ENCODE measurements around the gene VIL1. TPM values are rescaled to one million over a fixed set of nuclear protein-coding genes. Genes with fewer than 3 reads are reported as not detected.

Gene VIL1
- total RNA-seq, 1 experiment from 2014 or later: 0.18 TPM

GRCh38 chr2:218472988-218473387, 54.1 kb downstream of the VIL1 start:
- DNase-seq (ENCODE audit: low read depth, low spot score) (no peak), ATAC-seq (no peak)
- H3K27ac ChIP-seq (ENCODE audit: low read length): no peak overlapping the region
- no peaks in the 10 kb centered on the region for H3K4me1 ChIP-seq (ENCODE audit: control insufficient read depth, insufficient read depth, low read length)
- ChIA-PET CTCF (no interaction called here), POLR2A (no interaction called here)
- in situ Hi-C loops (cut with HindIII; ENCODE audit: low pct_unique_long_range_greater_than_20kb, low sequenced_read_pairs): no loop called here
- H3K27me3 ChIP-seq (ENCODE audit: control insufficient read depth, insufficient read depth, low read length): no peaks in the 10 kb centered on the region
- H3K4me3 ChIP-seq (ENCODE audit: low read depth in 2 of 2, low read length in 2 of 2): no peak overlapping the region
- no TSS peak for BruUV-seq (replicated peaks)
- H3K36me3 ChIP-seq (ENCODE audit: control insufficient read depth, insufficient read depth, low read length): peaks cover 14% of the 10 kb centered on the region; the same call in 1 of the 2 replicates
- intact Hi-C loops (cut with micrococcal nuclease; ENCODE audit: unreplicated experiment): no loop called here
- TF ChIP-seq SIN3A (IDR thresholded peaks at IDR 0.05; ENCODE audit: borderline replicate concordance, insufficient read depth, low read depth, low read length): no peak
- H3K9me3 ChIP-seq (ENCODE audit: control insufficient read depth, insufficient read depth, low read depth, low read length): no peaks in the 10 kb centered on the region

- DNase-seq (ENCODE audit: low read depth, low spot score) (no peak), ATAC-seq (no peak)
- BruUV-seq (replicated peaks): no TSS peak
- Histone ChIP-seq H3K27me3 (ENCODE audit: control insufficient read depth, insufficient read depth, low read length) (no peaks in the 10 kb centered on the region), H3K4me3 (ENCODE audit: low read depth in 2 of 2, low read length in 2 of 2) (no peak overlapping the region), H3K9me3 (ENCODE audit: control insufficient read depth, insufficient read depth, low read depth, low read length) (no peaks in the 10 kb centered on the region), H3K36me3 (ENCODE audit: control insufficient read depth, insufficient read depth, low read length) (peaks cover 14% of the 10 kb centered on the region; the same call in 1 of the 2 replicates), H3K27ac (ENCODE audit: low read length) (no peak overlapping the region), H3K4me1 (ENCODE audit: control insufficient read depth, insufficient read depth, low read length) (no peaks in the 10 kb centered on the region)
- intact Hi-C loops (cut with micrococcal nuclease; ENCODE audit: unreplicated experiment): no loop called here
- POLR2A ChIA-PET: no interaction called here
- TF ChIP-seq POLR2AphosphoS5 (IDR thresholded peaks at IDR 0.05; ENCODE audit: low read depth, low read length) (no peak), CTCF (IDR thresholded peaks at IDR 0.05) (no peak)
- in situ Hi-C loops (cut with HindIII; ENCODE audit: low pct_unique_long_range_greater_than_20kb, low sequenced_read_pairs): no loop called here
- CTCF ChIA-PET: no interaction called here
These were observed 55.6 kb downstream of the VIL1 start for GRCh38 chr2:218474527-218474926.

GRCh38 chr2:218476676-218477075, 57.8 kb downstream of the VIL1 start:
- Histone ChIP-seq H3K27me3 (ENCODE audit: control insufficient read depth, insufficient read depth, low read length) (no peaks in the 10 kb centered on the region), H3K27ac (ENCODE audit: low read length) (no peak overlapping the region), H3K36me3 (ENCODE audit: control insufficient read depth, insufficient read depth, low read length) (peaks cover 17% of the 10 kb centered on the region; the same call in 1 of the 2 replicates), H3K9me3 (ENCODE audit: control insufficient read depth, insufficient read depth, low read depth, low read length) (no peaks in the 10 kb centered on the region), H3K4me3 (ENCODE audit: low read depth in 2 of 2, low read length in 2 of 2) (no peak overlapping the region), H3K4me1 (ENCODE audit: control insufficient read depth, insufficient read depth, low read length) (no peaks in the 10 kb centered on the region)
- DNase-seq (ENCODE audit: low read depth, low spot score) (no peak), ATAC-seq (no peak)
- intact Hi-C loops (cut with micrococcal nuclease; ENCODE audit: unreplicated experiment): no loop called here
- no TSS peak for BruUV-seq (replicated peaks)
- no peak for TF ChIP-seq TCF7L2 (IDR thresholded peaks at IDR 0.05; ENCODE audit: low read depth, low read length)
- TF ChIP-seq CTCF (IDR thresholded peaks at IDR 0.05): no peak
- no peak for TF ChIP-seq SIN3A (IDR thresholded peaks at IDR 0.05; ENCODE audit: borderline replicate concordance, insufficient read depth, low read depth, low read length)
- TF ChIP-seq POLR2AphosphoS5 (IDR thresholded peaks at IDR 0.05; ENCODE audit: low read depth, low read length): no peak
- TF ChIP-seq REST (IDR thresholded peaks at IDR 0.05; ENCODE audit: insufficient read depth in 1 of 2, low read depth in 2 of 2, low read length in 1 of 2): no peak
- in situ Hi-C loops (cut with HindIII; ENCODE audit: low pct_unique_long_range_greater_than_20kb, low sequenced_read_pairs): no loop called here
- ChIA-PET CTCF (no interaction called here), POLR2A (no interaction called here)
